ENCODE results near the gene SH3GL3.

The SH3GL3 gene

GRCh38 chr15:83658430-83659416 lies 211.6 kb downstream of the SH3GL3 start:
- DNase-seq (ENCODE audit: low spot score) (no peak), FAIRE-seq (no peak)

- DNase-seq (ENCODE audit: low spot score) (no peak), FAIRE-seq (no peak)
These were observed 212.3 kb downstream of the SH3GL3 start for GRCh38 chr15:83659417-83659812.

GRCh38 chr15:83665480-83665879 lies 218.3 kb downstream of the SH3GL3 start:
- no peak for DNase-seq (ENCODE audit: low spot score)
- no peak for FAIRE-seq
